Activated T-cell treated with anti-CD3 and anti-CD28 coated beads, Interleukin-2, amount 50 U/mL, for 1 hour (primary cell): ENCODE results near the gene IPO5.
"Not testable (repeated sequence)": the region's sequence is repeated elsewhere in the genome, so short reads cannot be mapped to it uniquely, and the experiment has no call there.

Experiments
- DNase-seq: peaks from one replicate; pipeline ENCODE4 v3.0.0-alpha.2; 2020

Gene IPO5

DNA sequence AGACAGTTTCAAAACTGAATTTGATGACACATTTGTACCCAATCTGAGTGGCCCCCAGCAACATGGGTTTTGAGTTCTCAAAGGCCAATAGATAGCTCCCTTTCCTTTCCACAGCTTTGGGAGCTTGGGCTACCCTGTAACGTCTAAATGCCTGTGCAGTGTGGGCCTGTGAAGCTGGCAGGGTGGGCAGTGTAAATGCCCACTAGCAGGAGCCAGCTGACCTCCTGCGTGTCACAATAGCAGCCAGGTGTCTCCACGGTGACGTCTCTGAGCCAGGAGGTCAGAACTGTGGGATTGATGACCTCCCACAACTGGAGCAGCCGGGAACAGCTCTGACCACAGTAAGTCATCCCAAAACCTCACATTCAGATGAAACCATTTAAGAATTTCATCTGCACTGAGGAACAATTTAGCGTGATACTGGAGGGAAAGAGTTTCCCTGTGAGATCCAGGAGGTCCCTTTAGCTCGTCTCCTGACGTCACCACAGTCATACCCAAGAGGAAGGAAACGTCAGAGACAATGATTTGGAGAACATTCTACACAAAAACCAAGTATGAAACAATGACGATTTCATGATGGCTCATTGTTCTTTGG lies at the start of gene IPO5:
TSS of gene IPO5 (plus strand) at position 300 of the 595 bp plus-strand sequence. CDS start 23,022 bp downstream, outside the sequence.
- no peak for DNase-seq

DNA sequence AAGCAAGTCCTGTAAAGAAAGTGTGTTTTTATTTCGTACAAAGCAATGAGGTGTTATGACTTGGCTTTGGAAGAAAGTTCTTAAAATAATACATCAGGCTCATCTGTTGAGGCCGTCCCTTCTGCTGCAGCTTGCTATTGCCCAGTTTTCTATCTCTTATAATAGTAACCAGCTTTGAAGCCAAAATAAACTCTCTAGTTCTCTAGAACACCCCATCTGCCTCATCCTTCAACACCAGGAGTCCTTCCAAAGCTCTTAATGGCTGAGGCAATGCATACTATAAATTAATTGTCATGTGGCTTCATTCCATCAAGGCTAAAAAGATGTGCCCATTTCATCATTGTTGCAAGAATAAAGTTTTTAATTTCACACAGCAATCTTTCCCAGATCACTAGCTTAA lies 49.4 kb upstream of the IPO5 start:
- no peak for DNase-seq

DNA sequence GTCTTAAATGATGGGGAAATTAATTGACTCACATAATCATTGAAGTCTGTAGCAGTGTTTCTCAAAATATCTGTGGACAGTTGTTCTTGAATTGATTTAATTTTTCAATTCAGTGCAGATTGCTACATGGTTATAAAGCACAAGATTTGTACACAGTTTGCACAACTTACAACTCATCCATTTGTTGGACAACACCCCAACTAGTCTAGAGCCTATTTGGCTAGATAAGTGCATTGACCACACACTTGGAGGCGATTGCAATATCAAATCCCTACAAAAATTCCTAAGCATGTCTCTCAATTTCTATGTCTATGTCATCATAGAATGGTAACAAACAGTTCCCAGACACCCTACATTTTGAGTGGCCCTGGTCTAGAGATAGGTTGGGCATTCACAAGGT lies 48.0 kb upstream of the IPO5 start:
- no peak for DNase-seq

- no peak for DNase-seq
Observed at GRCh38 chr13:97911311-97912138, 42.0 kb upstream of the IPO5 start.

DNA sequence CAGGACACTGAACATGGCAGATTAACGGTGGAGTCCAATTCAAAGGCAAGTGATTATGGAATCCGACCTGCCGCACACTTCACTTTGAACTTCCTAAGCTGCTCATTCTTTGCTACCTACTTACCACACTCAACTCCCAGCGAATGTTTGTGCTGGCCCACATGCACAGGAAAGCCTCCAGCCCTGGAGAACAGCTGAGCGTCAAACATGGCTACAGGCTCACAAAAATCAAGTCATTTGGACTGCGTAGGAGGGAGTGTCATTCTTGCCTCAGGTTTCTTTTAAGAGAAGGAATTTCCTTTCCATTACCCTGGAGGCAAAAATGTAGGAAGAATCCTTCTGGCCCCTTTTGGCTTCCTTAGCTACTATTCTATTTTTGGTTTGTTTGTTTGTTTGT lies 41.3 kb upstream of the IPO5 start:
- no peak for DNase-seq

DNA sequence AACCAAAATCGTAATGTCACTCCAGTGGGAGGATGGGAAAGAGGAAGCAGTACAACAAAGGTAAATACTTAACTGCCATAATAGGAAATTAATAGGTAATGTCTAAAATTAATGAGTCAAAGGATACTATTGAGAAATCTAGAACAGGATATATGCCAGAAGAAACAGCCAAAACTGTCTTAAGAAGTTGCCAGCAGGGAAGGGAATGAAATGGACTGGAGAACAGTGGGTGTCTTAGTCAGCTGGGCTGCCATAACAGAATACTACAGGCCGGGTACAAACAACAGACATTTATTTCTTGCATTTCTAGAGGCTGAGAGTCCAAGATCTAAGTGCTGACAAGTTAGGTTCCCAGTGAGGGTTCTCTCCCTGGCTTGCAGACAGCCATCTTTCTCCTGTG lies 40.3 kb upstream of the IPO5 start:
- DNase-seq = no peak

DNA sequence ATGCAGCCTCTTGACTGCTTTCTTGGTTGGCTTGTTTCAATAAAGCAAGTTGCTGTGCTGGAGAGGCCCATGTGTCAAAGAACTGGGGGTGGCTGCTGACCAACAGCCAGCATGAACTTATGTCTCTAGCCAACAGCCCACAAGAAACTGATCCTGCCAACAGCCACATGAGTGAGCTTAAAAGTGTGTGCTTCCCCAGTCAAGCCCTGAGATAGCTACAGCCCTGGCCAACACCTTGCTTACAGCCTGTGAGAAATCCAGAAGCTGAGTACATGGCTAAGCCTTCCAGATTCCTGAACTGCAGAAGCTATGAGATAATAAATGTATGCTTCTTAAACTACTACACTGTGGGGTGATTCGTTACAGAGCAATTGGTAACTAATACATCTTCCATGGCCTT lies 38.9 kb upstream of the IPO5 start:
- no peak for DNase-seq

- no peak for DNase-seq
Observed at GRCh38 chr13:97921176-97921816, 32.2 kb upstream of the IPO5 start.

DNA sequence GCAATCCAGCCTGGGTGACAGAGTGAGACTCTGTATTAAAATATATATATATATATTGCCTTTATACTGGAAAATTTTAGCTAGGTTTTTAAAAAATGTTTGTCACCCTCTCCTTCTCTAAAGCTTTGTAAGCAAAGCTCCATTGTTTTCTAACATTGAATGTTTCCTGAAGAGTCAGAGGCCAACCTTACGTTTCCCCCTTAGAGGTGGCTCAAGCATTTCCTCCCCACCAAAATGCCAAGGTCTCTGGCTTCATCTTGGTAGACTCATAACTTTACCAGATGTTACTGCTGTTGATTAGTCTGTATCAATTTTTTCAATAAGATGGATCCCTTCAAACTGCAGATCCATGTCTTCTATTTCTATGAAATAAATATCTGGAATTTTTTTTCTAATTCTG lies 25.2 kb upstream of the IPO5 start:
- no peak for DNase-seq

GRCh38 chr13:97932036-97932435 lies 21.4 kb upstream of the IPO5 start:
- DNase-seq = no peak

DNA sequence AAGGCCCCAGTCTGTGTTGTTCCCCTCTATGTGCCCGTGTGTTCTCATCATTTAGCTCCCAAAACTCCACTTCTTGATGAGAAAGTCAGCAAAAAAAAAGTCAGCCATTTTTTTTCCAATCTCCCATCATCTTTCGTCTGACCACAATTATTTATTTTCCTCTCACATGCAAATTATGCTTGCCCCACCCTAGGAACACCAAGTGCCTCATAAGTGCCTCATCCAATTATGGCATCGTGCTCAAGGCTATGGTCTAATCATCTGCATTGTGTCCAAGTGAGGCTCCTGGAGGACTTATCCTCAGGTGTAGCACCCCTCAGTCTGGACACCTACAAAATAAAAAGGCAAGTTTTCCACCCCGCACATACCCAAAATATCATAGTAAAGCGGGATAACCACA lies 20.8 kb upstream of the IPO5 start:
- no peak for DNase-seq

- no peak for DNase-seq
Observed at GRCh38 chr13:97933776-97934175, 19.7 kb upstream of the IPO5 start.

GRCh38 chr13:97934590-97934989 lies 18.9 kb upstream of the IPO5 start:
- no peak for DNase-seq

GRCh38 chr13:97935071-97935470 lies 18.4 kb upstream of the IPO5 start:
- no peak for DNase-seq

GRCh38 chr13:97936036-97936435 lies 17.4 kb upstream of the IPO5 start:
- no peak for DNase-seq

DNA sequence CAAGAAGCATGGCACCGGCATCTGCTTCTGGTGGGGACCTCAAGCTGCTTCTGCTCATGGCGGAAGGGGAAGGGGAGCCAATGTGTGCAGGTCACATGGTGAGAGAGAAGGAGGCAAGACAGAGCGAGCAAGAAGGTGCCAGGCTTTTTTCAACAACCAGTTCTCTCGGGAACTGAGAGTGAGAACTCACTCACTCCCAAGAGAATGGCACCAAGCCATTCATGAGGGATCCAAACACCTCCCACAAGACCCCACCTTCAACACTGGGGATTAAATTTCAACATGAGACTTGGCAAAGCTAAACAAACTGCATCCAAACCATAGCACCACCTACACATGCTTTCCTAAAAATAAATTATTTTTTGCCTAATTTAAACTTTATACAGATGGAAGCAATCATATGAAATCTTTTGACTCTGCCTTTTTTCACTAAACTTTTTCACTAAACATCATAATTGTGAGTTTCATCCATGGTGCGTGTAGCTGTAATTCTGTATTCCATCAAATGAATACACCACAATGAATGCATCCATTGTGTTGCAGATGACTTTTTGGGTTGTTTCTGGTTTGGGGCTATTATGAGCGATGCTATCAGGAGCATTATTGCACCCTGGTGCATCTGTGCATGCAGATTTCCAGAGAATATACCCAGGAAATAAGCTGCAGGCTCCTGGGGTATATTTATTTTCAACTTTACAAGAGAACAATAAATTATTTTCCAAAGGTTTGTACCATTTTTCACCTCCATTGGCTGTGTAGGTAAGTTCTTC lies 14.6 kb upstream of the IPO5 start:
- DNase-seq = no peak

DNA sequence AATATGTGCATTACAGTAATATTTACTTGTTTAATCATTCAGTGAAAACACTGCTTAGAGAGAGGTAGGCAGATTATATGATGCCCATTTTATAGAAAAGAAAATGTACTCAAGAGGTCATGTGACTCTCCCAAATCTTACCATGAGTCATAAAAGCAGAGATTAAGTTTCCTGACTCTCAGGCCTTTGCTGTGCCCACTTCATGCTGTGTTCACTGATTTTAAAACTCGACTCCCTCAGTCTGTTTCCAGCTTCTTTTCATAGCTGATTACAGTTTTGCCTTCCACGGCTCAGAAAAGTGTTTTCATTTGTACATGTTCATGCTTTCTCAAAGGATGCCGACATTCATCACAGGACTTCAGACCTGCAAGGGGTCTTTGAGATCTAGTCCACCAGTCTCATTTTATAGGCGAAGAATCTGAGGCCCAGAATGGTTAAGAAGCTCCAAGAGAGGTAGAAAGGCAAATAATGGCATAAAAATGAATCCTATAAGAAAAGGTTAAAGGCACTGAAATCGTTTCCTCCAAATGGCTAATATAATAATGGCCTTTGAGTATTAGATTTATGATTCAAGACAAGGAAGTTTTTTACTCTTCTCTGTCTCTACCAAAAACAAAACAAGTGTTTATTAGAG lies 9.0 kb upstream of the IPO5 start:
- DNase-seq = no peak

DNA sequence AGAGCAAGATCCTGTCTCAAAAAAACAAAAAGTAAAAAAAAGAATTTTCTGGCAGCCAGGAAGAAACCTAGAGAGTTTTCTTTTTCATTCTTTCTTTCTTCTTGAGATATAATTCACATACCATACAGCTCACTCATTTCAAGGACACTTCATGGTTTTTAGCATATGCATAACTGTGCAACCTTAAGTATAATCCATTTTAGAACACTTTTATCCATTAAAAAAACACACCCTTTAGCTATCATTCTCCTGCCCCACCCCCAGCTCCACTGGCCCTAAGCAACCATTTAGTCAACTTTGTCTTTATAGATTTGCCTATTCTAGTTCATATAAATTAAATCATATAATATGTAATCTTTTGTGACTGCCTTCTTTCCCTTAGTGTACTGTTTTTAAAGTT lies 8.1 kb upstream of the IPO5 start:
- DNase-seq = no peak

GRCh38 chr13:97945792-97946419 lies 7.6 kb upstream of the IPO5 start:
- no peak for DNase-seq

- no peak for DNase-seq
Observed at GRCh38 chr13:97946951-97947588, 6.4 kb upstream of the IPO5 start.

DNA sequence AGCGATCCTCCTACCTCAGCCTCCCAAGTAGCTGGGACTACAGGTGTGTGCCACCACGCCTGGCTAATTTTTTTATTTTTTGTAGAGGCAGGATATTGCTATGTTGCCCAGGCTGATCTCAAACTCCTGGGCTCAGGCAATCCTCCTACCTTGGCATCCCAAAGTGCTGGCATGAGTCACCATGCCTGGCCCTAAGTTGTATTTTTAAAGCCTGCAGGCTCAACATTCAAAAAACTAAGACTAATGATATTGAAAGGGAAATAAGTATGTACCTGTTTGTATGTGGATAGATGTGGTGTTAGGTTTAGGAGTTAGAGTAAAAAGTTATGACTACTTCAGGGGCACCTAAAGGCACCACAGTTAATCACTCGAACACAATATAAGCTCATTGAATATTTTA lies 5.4 kb upstream of the IPO5 start:
- DNase-seq = no peak

DNA sequence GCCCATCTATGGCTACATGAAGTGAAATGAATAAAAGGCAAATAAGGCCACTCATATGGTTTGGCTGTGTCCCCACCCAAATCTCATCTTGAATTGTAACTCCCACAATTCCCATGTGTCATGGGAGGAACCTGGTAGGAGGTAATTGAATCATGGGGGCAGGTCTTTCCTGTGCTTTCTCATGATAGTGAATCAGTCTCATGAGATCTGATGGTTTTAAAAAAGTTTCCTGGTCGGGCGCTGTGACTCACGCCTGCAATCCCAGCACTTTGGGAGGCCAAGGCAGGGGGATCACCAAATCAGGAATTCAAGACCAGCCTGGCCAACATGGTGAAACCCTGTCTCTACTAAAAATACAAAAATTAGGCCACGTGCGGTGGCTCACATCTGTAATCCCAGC lies 4.2 kb upstream of the IPO5 start:
- DNase-seq = not testable (repeated sequence)
